GM12878 (cell line): ENCODE data around the gene IGLON5. TPM values are rescaled to one million over a fixed set of nuclear protein-coding genes. Genes with fewer than 3 reads are reported as not detected.

Experiments used
- ATAC-seq: fragments of 200-7000 bp; cut with Tn5 transposase; 3 replicates; pipeline ENCODE4 v1.9.1; 2020; ENCODE audit warnings: mild to moderate bottlenecking, moderate library complexity
- BruUV-seq: library from RNA; stranded (reverse); fragments of 400-500 nt; replicated peaks from 2 replicates; lab custom pipeline; 2021; lab: Mats Ljungman, UMichigan
- CTCF ChIA-PET: fragments of 300-600 bp; sonication (Branson Sonifier 250); formaldehyde crosslinking; extraction: SDS; loops from one replicate; lab custom pipeline; 2021; ENCODE audit warnings: inconsistent platforms; lab: Yijun Ruan, JAX
- POLR2A ChIA-PET: fragments of 350-600 bp; formaldehyde crosslinking; extraction: SDS; loops from one replicate; lab custom pipeline; 2021; ENCODE audit warnings: inconsistent platforms; lab: Charles Lee
- RAD21 ChIA-PET: fragments of 300-600 bp; sonication (Branson Sonifier 250); formaldehyde crosslinking; loops from one replicate; lab custom pipeline; 2023; ENCODE audit warnings: antibody characterized with exemption; ENCODE audit not compliant: unreplicated experiment; lab: Charles Lee
- SMC1A ChIA-PET: fragments of 300-600 bp; sonication (Branson Sonifier 250); formaldehyde crosslinking; loops from one replicate; lab custom pipeline; 2023; ENCODE audit not compliant: unreplicated experiment, uncharacterized antibody; lab: Charles Lee
- DNase-seq: peaks from one replicate; pipeline ENCODE4 v3.0.0-alpha.2; 2011; ENCODE audit warnings: low read depth, low spot score
- FAIRE-seq: peaks from 3 replicates; lab custom pipeline; 2011; peaks lifted over from hg19 to GRCh38; lab: Jason Lieb, UNC
- H2AFZ ChIP-seq: 2 replicates; pipeline ENCODE4 v1.6.0; 2011; ENCODE audit warnings: low read depth, low read length, control low read depth; ENCODE audit not compliant: control insufficient read depth
- H3K27ac ChIP-seq: 2 replicates; pipeline ENCODE4 v1.5.1; 2011; ENCODE audit warnings: control low read depth; ENCODE audit not compliant: control insufficient read depth, insufficient read depth
- H3K27me3 ChIP-seq, 2 experiments: replicated peaks in 1 of 2; 2 replicates each; pipeline versions ENCODE4 v1.6.0 to v1.6.1; 2011; ENCODE audit warnings: low read length in 1 of 2; ENCODE audit not compliant: control insufficient read depth in 2 of 2, insufficient read depth in 2 of 2
- H3K36me3 ChIP-seq, 2 experiments: 2 replicates each; pipeline ENCODE4 v1.5.1; 2011; ENCODE audit warnings: low read length in 1 of 2; ENCODE audit not compliant: control insufficient read depth in 2 of 2, insufficient read depth in 2 of 2
- H3K4me1 ChIP-seq: 2 replicates; pipeline ENCODE4 v1.6.1; 2011; ENCODE audit warnings: mild to moderate bottlenecking, low read length, moderate library complexity, mixed read lengths; ENCODE audit not compliant: control insufficient read depth, insufficient read depth
- H3K4me2 ChIP-seq: 2 replicates; pipeline ENCODE4 v1.6.0; 2011; ENCODE audit warnings: control low read depth; ENCODE audit not compliant: control insufficient read depth, insufficient read depth
- H3K4me3 ChIP-seq: fragments of 200-600 bp; sonication (generic); 2 replicates; pipeline ENCODE4 v1.5.1; 2016
- H3K79me2 ChIP-seq: 2 replicates; pipeline ENCODE4 v1.6.0; 2011; ENCODE audit warnings: low read length; ENCODE audit not compliant: control insufficient read depth, insufficient read depth
- H3K9ac ChIP-seq: 2 replicates; pipeline ENCODE4 v1.8.0; 2011; ENCODE audit warnings: low read length, control low read depth, mixed read lengths; ENCODE audit not compliant: control insufficient read depth, insufficient read depth
- H3K9me3 ChIP-seq: replicated peaks from 3 replicates; pipeline ENCODE4 v1.5.1; 2011; ENCODE audit warnings: mild to moderate bottlenecking, low read length; ENCODE audit not compliant: control insufficient read depth, insufficient read depth
- H4K20me1 ChIP-seq: 2 replicates; pipeline ENCODE4 v1.6.0; 2011; ENCODE audit not compliant: control insufficient read depth, insufficient read depth
- NFXL1 ChIP-seq: fragments of 450-650 bp; IDR thresholded peaks from 2 replicates; pipeline ENCODE4 v1.6.1; 2017; ENCODE audit warnings: antibody characterized with exemption, mild to moderate bottlenecking, borderline replicate concordance
- RAD21 ChIP-seq: IDR thresholded peaks from 2 replicates; pipeline ENCODE4 v1.6.1; 2011; ENCODE audit warnings: mild to moderate bottlenecking, low read depth, low read length, moderate library complexity; ENCODE audit not compliant: insufficient read depth
- WGBS: methylation state at CpG from one replicate; pipeline ENCODE4 v1.1.6; 2016; ENCODE audit warnings: low lambda C conversion rate; ENCODE audit not compliant: insufficient replicate concordance, insufficient coverage; ENCODE audit errors: missing lambda C conversion rate; 5-methylcytosine and 5-hydroxymethylcytosine counted together
- in situ Hi-C: fragments of 300-500 bp; cut with MboI; formaldehyde crosslinking; loops from 9 replicates; pipeline ENCODE4 v1.14.3; 2018; ENCODE audit warnings: mixed read lengths
- intact Hi-C: fragments of 100-400 bp; cut with micrococcal nuclease; formaldehyde crosslinking; loops from one replicate; pipeline ENCODE4 v1.14.2; 2022; ENCODE audit not compliant: unreplicated experiment
- polyA plus RNA-seq, 11 experiments: library from polyadenylated mRNA; depleted of rRNA in 4 of 11; unstranded in 6 of 11; stranded (reverse) in 5 of 11; fragments of >200 nt; fragmentation: Nextera tagmentation in 4 of 11; fragmentation: Illumina TruSeq in 1 of 11; extraction: Ambion mirVana in 4 of 11; extraction: Trizol in 1 of 11; gene quantifications; 1 replicate in 1 of 11; 2 replicates in 10 of 11; pipeline versions ENCODE4 v1.2.1 to v1.2.3, GENCODE V29; 2011 to 2016; ENCODE audit warnings: inconsistent platforms in 2 of 11, missing spikeins in 2 of 11, low read depth in 1 of 11
- total RNA-seq, 4 experiments: library from RNA; depleted of rRNA in 3 of 4; stranded (reverse); fragments of >200 nt in 3 of 4; fragmentation: Illumina TruSeq in 1 of 4; extraction: Trizol in 1 of 4; gene quantifications; 2 replicates each; pipeline versions ENCODE4 v1.2.1 to v1.2.3, GENCODE V29; 2013 to 2021
- TF ChIP-seq, protein P1 (sequence below), 3 experiments: IDR thresholded peaks in 2 of 3; conservative IDR thresholded peaks in 1 of 3; 2 replicates each; pipeline ENCODE4 v1.5.1; 2011; ENCODE audit warnings: low read depth in 3 of 3, low read length in 3 of 3, mild to moderate bottlenecking in 3 of 3, control low read depth in 2 of 3, moderate library complexity in 2 of 3, inconsistent platforms in 1 of 3, mixed read lengths in 1 of 3; ENCODE audit not compliant: control insufficient read depth in 2 of 3, insufficient read depth in 1 of 3; ENCODE audit errors: extremely low read depth in 1 of 3

Gene IGLON5
- total and polyA plus RNA-seq, 10 of the 15 experiments (the other 5 are each of a cell fraction or from before 2014, with no cell fraction given): not detected

GRCh38 chr19:51296336-51297093 is 14.9 kb upstream of the IGLON5 start:
- Histone ChIP-seq H3K79me2 (no peaks in the 10 kb centered on the region), H3K4me3 (no peak overlapping the region), H3K9ac (no peak overlapping the region), H3K36me3 (no peaks in the 10 kb centered on the region), H3K9me3 (no peaks in the 10 kb centered on the region), H2AFZ (no peak overlapping the region), H3K4me1 (no peaks in the 10 kb centered on the region), H4K20me1 (no peaks in the 10 kb centered on the region), H3K27me3 (peaks cover 0 to 3% of the 10 kb centered on the region in 2 experiments; a peak in 2 of 4 replicates), H3K27ac (no peak overlapping the region), H3K4me2 (no peak overlapping the region)
- ChIA-PET POLR2A (no interaction called here), RAD21 (no interaction called here), SMC1A (no interaction called here), CTCF (interaction anchor here (0.8 kb wide), 1 partner anchor 151 kb away, joined by 4 read pairs; no protein-coding TSS in a partner anchor)
- BruUV-seq: no TSS peak
- intact Hi-C loops (no loop called here), in situ Hi-C loops (no loop called here)
- FAIRE-seq: no peak
- no peak for ATAC-seq
- TF ChIP-seq, protein P1, sequence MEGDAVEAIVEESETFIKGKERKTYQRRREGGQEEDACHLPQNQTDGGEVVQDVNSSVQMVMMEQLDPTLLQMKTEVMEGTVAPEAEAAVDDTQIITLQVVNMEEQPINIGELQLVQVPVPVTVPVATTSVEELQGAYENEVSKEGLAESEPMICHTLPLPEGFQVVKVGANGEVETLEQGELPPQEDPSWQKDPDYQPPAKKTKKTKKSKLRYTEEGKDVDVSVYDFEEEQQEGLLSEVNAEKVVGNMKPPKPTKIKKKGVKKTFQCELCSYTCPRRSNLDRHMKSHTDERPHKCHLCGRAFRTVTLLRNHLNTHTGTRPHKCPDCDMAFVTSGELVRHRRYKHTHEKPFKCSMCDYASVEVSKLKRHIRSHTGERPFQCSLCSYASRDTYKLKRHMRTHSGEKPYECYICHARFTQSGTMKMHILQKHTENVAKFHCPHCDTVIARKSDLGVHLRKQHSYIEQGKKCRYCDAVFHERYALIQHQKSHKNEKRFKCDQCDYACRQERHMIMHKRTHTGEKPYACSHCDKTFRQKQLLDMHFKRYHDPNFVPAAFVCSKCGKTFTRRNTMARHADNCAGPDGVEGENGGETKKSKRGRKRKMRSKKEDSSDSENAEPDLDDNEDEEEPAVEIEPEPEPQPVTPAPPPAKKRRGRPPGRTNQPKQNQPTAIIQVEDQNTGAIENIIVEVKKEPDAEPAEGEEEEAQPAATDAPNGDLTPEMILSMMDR (IDR thresholded peaks at IDR 0.05 in 2 of 3, conservative IDR thresholded peaks at IDR 0.05 in 1 of 3; ENCODE audit: control insufficient read depth in 2 of 3, extremely low read depth in 1 of 3, insufficient read depth in 1 of 3, low read depth in 3 of 3, low read length in 3 of 3): peak in 1 of 3 experiments; percentile 13; a peak in 1 of 6 replicates
- TF ChIP-seq NFXL1 (no peak), RAD21 (peak; percentile 39)
- no peak for DNase-seq
- WGBS: 18% methylated on average over 9 of the region's 9 CpGs
